ENCODE results near the gene AURKA.
"Not testable (repeated sequence)": the region's sequence is repeated elsewhere in the genome, so short reads cannot be mapped to it uniquely, and the experiment has no call there.

AURKA gene

DNA sequence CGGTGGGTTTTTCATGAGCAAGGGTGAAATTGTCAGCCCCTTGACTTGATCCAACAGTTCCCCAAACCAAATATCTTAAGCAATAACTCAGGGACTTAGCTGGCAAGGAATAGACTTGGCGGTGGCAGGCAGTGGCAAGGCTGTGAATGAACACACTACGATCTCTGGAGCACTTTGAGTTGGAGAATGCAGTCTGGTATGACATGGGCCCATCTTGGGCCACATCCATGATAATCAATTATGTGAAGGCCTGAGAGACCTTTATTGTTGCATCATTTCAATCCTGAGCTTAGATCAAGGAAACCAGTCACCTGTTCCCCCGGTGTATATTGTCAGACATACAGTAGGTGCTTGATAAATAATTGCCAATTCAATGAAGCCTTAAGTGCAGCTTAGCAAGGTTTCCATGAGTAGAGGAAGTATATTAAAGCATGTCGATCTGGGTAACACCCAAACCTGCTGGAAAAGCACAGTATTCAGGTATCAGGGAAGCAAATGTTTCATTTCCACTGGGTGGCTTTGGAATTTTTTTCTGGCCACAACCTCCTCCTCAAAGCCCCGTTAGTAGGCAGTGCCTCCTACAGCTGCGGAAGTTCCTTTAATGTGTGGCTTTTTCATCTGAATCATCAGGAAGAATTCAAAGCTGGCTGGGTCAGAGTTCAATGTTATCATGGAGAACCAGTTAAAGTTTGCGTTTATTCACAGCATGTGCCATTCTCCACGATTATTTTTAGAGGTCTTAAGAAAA, 30.2 kb upstream of the AURKA start:
- no peak for DNase-seq (ENCODE audit: low read depth in 2 of 2)

DNA sequence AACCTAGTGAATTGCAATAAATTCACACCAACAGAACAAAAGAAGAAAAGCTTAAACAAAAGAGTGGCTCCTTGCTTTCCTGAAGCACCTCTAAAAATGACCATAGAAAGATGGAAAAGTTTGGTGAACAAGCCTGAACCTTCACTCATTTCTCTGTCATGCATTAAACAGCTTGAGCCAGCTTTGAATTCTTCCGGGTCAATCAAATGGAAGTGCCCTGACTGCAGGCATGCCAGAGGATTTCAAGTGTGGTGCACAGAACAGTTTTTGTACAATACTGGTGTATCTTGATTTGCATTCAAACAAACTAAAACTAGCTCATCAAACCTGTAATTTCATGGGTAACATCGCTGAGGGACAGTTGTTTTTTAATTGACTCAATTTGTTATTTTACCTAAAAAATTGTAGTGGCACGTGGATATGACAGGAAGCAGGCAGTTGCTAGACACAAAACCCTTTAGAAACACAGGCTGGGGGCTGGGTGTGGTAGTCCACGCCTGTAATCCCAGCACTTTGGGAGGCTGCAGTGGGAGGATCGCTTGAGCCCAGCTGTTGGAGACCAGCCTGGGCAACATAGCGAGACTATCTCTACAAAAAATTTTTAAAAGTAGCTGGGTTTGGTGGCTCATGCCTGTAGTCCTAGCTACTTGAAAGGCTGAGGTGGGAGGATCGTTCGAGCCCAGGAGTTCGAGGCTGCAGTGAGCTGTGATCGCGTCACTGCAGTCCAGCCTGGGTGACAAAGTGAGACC, 29.1 kb upstream of the AURKA start:
- DNase-seq (ENCODE audit: low read depth in 2 of 2) = no peak

DNA sequence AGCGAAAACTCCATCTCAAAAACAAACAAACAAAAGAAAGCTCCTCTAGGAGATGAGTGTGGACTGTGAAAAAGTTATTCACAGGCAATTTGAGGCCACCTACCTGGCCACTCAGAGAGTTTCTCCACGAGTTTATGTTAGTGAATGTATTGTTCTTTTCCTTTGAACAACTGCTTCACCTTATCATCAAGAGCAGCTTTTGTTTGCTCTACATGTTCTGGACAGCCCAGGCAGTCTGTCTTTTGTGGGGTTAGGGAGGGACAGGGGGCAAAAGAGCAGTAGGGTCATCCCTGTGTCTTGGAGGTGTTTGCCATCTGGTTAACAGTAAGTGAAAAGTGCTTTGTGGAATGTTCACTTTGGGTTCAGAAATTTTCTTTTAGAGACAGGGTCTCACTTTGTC, 28.0 kb upstream of the AURKA start:
- DNase-seq (ENCODE audit: low read depth in 2 of 2) = no peak

DNA sequence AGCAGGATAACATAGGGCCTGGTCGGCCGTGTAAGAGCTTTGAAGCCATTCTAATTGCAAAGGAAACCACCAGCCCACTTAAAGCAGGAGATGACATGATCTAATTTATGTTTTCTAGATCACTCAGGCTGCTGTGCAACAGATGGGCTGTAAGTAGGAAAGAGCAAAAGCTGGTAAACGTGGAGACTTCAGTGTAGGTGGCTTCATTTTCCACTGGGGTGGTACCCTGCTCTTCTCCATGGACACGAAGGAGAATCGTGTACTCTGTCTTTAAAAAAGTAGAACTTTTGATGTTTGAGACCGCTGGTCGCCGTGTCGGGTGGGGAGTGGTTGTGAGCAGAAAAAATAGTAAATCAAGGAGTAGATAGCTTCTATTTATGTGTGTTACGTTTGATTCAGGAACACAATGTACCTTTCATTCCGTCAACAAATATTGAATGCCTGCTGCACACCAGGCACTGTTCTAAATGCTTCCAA, 26.4 kb upstream of the AURKA start:
- no peak for DNase-seq (ENCODE audit: low read depth in 2 of 2)

DNA sequence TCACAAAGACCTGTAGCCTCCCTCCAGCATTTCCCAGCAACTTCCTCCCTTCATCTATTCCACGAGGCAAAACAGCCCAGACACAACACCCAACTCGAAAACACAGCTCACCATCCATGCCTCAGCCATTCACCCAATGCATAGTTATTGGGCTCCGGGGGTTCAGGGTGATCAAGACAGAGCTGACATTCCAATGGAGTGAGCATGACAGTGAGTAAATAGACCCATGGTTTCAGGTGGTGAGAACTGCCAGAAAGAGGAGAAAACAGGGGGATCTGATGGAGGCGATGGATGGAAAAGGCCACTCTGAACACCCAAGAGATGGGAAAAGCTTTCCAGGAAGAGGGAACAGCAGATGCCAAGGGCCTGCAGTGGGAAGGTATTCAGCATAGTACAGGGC, 25.9 kb upstream of the AURKA start:
- DNase-seq (ENCODE audit: low read depth in 2 of 2) = no peak

DNA sequence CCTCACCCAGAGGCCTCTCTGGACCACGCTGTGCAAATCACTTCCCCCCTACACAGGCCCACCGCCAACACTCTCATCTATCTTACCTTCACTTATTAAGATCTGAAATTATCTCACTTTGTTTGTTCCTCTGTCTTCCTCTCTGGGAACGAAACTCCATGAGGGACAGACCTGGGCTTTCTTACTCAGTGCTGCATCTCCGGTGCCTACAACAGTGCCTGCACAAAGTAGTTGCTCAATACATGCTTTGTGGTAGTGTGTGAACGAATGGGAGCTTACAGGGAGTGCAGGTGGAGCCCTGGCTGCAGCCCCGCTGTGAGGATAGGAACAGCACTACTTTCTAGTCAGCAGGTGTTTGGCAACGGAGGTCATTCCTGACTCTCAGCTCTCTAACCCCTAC, 25.4 kb upstream of the AURKA start:
- DNase-seq (ENCODE audit: low read depth in 2 of 2) = no peak

DNA sequence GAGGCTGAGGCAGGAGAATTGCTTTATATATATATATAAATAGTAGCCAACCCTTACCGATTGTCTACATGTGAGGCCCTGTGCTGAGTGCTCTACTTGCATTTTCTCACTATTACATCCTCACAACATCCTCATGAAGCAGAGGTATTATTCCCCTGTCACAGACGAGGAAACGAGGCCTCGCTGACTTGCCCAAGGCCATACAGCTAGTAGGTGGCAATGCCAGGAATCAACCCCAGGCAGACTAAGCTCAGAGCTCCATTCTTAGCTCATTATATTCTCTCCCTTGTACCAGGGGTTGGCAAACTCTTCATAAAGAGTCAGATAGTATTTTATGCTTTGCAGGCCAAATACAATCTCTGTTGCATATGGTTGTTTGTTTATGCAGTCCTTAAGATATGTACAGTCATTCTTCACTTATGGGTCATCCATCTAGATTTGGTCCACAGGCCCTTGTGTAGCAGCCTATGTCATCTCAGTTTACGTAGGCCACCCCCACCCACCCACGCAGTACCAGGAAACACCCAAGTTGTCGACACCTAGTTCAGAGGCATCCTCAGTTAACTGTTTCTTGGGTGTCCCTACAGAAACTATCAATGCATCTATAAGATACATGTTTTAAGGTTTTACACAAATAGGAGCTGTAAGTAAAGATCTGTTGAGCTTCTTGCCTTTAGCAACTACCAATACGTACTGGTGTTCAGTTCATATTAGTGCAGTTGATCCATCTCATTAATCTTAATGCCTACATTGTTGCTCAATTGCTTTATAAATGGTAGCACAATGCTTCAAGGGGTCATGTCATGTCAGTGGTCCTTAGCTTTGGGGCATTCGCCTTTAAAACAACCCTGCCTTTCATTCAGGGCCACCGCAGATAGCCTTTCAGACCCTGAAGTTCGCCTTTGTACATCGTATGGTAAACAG, 23.1 kb upstream of the AURKA start:
- DNase-seq (ENCODE audit: low read depth in 2 of 2) = no peak

DNA sequence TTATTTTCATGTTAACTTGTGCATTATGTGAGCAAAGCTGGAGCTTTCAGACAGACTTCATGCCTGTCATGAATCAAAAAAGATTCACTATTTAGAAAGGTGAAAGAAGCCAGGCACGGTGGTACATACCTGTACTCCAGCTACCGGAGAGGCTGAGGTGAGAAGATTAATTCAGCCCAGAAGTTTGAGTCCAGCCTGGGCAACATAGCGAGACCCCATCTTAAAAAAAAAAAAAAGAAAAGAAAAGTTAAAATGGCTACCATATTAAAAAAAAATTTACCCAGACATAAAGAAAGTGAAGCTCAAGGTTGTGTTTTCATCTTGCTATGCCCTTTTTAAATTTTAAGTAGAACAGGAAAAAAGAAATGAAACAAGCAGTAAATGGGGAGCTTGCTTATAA, 20.9 kb upstream of the AURKA start:
- DNase-seq (ENCODE audit: low read depth in 2 of 2) = no peak

DNA sequence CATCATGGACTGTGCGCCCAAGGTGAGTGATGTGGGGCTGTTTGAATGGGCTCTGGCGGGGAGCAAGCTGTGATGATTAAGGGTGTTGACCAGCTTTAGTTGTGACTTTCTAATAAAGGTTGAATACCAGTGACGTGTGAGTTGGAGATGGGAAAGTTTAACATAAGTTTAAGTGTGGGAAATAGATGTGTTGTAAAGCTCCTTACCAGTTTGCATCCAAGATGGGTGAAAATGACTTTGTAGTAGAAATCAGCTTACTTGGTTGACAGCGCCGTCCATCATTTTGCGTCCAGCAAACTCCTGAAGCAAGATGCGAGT, 20.4 kb upstream of the AURKA start:
- DNase-seq (ENCODE audit: low read depth in 2 of 2) = no peak

DNA sequence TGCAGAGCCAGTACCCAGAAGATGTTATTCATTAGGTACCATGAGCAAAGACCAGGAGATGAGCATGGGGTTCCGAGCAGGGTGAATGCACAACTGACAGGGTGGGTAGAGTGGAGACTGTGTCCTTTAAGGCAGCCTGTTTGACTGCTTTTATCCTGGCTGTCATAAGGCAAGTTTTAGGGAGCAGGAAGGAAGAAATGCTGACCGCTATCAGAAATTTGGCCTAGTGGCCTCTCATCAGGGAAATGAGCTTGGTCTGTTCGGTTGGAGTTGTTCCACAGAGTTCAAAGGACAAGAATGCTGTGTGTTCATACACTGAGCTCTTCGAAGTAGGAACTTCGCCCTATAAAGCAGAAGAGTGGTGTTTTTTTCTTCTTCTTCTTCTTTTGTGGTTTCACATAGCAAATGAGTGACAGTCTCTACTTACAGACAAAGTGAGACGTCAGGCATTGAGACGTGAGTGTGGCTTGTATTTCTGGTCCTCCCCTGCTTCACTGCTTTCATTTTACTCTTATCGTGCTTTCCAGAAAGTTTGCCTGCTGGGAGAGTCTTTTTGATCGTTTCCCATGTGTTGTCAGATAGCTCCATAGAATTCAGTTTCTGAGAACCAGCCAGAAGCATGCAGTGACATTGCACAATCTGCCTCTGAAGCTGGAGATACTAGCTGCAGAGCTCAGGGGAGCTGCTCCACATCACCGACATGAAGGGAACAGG, 19.9 kb upstream of the AURKA start, which contains the start of gene CASS4:
CASS4 (plus strand) TSS at position 502 of the 714 bp plus-strand sequence; CDS start at position 701, 199 bp downstream.
- DNase-seq (ENCODE audit: low read depth in 2 of 2) = no peak

DNA sequence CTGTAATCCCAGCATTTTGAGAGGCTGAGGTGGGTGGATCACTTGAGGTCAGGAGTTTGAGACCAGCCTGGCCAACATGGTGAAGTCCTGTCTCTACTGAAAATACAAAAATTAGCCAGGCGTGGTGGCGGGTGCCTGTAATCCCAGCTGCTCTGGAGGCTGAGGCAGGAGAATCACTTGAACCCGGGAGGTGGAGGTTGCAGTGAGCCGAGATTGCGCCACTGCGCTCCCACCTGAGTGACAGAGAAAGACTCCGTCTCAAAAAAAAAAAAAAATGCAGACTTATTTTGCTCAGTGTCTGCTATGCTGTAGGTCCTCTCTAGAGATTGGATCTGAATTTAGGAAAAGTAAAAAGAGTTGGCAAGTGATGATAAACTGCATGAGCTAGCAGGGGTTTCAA, 19.3 kb upstream of the AURKA start:
- DNase-seq (ENCODE audit: low read depth in 2 of 2) = not testable (repeated sequence)

DNA sequence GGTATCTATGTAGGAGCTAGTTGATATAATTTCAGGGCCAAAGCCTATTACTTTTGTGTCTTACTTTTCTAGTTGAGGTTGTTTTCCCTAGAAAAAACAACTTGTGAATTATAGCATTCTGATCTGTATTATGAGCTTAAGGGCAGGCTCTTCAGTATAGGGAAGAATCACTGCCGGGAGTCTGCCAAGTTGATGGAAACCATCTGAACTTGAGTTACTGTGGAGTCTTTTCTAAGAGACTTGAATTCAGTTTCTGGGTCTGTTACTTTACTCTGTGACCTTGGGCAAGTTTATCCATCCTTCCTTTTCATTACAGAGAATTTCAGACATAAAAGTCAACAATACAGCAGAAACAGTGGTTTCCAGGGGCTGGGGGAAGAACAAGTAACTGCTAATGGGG, 17.9 kb upstream of the AURKA start:
- DNase-seq (ENCODE audit: low read depth in 2 of 2) = no peak

DNA sequence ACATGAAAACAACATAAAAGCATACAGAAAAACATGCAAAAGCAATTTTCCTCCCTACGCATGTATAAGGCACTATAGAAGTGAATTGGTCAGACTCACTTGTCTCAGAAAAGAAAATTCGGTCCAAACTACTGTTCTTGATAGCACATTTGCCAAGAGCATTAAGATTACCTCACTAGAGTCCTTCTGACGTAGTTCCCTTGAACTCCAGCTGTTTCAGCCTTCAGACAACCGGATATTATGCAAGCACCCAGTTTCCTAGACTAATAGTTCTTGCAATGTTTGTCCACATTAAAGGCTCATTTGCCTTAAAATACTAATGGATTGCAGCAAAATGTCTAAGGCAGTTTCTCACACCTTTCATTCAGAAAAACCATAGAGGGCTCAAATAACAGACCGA, 17.5 kb upstream of the AURKA start:
- no peak for DNase-seq (ENCODE audit: low read depth in 2 of 2)

DNA sequence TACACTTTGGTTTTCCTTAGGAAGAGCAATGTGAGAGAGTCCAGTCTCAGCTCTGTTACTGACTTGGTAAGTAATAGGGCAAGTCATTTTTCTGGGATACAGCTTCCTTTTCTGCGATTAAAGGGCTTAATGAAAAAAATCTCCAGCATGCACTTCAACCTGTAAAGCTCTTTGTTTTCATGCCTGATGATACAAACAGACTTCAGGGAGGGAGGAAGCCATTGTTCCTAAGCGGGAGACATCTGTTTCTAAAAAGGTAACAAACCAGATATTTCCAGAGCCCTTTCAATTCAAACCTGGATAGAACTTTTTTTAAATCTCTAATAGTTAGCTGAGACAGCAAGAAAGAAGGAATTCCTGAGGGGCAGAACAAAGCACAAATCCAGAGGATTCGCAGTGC, 14.9 kb upstream of the AURKA start:
- no peak for DNase-seq (ENCODE audit: low read depth in 2 of 2)

DNA sequence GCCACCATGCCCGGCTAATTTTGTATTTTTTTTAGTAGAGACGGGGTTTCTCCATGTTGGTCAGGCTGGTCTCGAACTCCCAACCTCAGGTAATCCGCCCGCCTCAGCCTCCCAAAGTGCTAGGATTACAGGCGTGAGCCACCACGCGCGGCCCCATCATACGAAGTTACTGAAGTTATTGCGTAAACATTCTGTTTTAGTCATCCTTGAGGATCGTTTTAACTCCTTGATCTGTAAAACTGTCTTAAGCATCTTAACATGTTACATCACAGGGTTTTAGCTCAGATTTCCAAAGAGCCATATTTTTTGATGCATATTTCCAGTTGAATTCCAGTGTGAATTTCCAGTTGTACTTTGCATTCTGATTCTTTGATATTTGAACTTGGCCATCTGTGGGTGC, 13.3 kb upstream of the AURKA start:
- DNase-seq (ENCODE audit: low read depth in 2 of 2) = not testable (repeated sequence)

DNA sequence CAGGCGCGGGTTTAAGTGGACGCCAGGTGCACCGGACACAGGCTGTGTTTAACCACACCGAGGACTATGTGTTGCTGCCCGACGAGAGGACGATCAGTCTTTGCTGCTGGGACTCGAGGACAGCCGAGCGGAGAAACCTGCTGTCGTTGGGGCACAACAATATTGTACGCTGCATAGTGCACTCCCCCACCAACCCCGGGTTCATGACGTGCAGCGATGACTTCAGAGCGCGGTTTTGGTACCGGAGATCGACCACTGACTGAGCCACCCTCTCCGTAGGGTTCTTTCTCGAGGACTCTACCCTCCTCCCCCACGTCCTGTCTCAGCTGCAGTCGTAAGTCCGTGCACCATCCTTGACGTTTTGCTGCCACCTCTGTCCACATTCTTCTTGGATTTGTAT, 11.4 kb upstream of the AURKA start:
- DNase-seq (ENCODE audit: low read depth in 2 of 2) = no peak

DNA sequence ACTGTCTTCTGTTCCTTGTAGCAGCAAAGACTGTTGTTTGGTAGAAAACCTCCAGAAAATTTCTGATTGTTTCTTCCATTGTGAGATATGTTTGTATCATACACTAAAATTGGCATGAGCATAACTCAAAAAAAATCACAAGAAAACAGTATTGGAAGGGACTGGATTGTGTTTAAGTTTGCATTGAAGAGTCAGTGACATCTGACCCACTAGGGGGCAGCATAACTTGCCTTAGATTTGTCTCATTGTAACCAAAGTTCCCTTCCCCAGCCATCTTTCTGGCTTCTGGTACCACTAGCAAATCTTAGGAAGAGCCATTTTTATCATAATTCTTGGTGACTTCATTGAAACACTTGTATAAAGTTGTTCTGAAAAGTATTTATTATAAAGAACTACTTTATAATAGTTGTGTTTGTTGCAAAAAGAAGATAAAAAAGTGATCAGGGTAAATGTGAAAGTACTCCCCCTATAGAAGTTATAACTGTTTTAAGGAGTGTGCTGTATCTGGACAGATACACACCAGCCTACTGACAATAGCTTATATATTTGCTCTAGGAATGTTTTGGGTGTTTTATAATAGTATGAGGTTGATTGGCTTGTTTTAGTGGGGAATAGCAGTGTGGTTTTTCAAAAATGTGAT, 8.1 kb upstream of the AURKA start:
- no peak for DNase-seq (ENCODE audit: low read depth in 2 of 2)

DNA sequence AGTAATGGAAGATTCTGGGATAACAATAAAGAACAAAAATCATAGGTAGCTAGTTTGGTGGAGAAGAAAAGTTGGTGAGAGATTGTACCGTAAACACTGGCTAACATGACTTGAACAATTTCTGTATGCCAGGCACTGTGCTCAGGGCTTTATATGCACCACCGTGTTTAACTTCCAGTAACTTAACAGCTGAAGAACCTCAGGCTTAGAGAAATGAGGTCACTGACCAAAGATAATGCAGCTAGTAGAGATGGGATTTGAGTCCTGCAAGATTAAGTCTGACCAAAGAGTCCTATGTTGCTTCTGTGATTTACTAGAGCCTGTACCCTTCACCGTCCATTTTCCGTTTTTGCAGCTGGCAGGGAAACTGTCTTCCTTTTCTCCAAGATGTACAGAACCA, 3.2 kb upstream of the AURKA start:
- no peak for DNase-seq (ENCODE audit: low read depth in 2 of 2)

DNA sequence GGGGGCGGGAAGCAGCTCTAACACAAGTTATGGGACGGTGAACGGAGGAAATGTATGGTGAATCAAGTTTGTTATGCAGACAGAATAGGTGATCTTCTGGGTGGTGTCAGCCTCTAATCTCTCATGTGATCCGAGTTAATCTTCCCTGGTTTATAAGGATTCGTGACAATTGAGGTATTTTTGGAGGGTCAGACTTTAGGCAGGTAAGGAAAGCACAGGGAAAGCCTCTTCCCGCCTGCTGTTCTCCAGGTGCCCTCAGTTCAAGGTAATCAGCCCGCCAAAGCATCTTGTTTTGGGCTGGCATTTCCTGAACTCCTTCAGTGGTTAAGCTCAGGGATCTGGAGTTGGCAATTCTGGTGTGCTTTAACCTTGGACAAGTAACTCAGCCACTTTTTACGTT, 1.6 kb upstream of the AURKA start:
- no peak for DNase-seq (ENCODE audit: low read depth in 2 of 2)

DNA sequence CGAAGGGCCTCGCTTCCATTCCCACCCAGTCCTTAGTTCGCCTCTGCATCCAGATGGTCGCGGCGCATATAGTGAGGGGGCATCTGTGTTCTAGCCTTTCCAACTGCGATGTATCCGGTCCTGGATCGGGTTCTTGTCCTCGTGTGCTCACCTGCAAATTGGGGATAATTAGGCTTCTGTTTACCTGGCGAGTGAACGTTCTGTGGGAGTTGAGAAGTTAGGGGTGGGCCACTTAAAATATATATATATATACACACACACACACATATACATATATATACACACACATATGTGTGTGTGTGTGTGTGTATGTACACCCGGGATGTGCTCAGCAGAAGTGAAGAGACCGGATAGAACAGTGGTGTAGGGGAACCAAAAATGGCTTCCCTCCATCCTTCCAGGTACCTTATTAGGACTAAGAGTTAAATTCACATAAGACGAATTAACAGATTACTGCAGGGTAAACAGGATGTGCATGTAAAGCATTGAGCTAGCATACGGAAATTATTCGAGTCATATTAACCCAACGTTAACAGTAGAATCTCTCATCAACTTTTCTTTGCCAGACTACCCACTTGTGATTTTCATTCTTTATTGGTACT, 967 bp upstream of the AURKA start:
- no peak for DNase-seq (ENCODE audit: low read depth in 2 of 2)

DNA sequence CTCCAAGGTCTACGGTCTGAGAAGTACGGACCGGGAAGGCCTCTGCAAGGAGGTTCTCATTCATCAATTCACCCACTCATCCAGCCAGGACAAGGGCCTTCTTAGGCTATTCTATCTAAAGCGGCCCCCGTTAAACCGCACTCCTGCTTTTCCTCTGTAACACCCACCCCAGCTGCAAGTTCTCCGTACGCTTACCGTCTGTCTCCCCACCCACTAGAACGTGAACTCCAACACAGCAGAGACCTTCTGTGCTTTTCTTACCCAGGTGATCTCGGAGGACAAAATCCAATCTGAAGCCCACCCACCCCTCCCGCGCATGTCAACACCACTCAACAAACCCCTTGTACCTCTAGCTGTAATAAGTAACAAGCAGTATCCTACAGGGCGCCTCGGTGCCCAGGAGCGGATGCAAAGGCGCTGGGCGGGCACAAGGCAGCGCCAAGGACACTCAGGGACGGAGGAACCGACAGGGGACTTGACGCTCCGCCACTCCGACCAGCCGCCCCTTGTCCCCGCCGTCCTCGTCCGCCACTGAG, 351 bp downstream of the AURKA start:
- no peak for DNase-seq (ENCODE audit: low read depth in 2 of 2)
